IPS-18c (cell line): ENCODE measurements around the gene CXCR4.

Source experiments
- H3K4me3 ChIP-seq: 2 replicates; pipeline ENCODE4 v1.7.0; 2013; ENCODE audit warnings: low read depth, mild to moderate bottlenecking, low read length, moderate library complexity; ENCODE audit not compliant: insufficient read depth
- H3K9me3 ChIP-seq: one replicate; pipeline ENCODE4 v1.6.1; 2013; ENCODE audit warnings: mild to moderate bottlenecking, low read length, moderate library complexity; ENCODE audit not compliant: control insufficient read depth, insufficient read depth

The CXCR4 gene

GRCh38 chr2:136117909-136118818 lies at the start of gene CXCR4:
Gene CXCR4 (minus strand): TSS chr2:136118149. CDS start chr2:136118060, 89 bp downstream.
- H3K4me3 ChIP-seq = peak within 1 kb of the TSS; percentile 60

GRCh38 chr2:136164280-136164776 lies 46.4 kb upstream of the CXCR4 start:
- no peak overlapping the region for H3K4me3 ChIP-seq
- no peaks in the 10 kb centered on the region for H3K9me3 ChIP-seq

More at GRCh38 chr2:136117909-136118818, at the start of gene CXCR4:
- no peaks in the 10 kb centered on the region for H3K9me3 ChIP-seq

- no peak overlapping the region for H3K4me3 ChIP-seq
Observed at GRCh38 chr2:136162438-136162837, 44.5 kb upstream of the CXCR4 start.

GRCh38 chr2:136156411-136156810 lies 38.5 kb upstream of the CXCR4 start:
- no peak overlapping the region for H3K4me3 ChIP-seq
- H3K9me3 ChIP-seq = no peaks in the 10 kb centered on the region

More at GRCh38 chr2:136162438-136162837, 44.5 kb upstream of the CXCR4 start:
- no peaks in the 10 kb centered on the region for H3K9me3 ChIP-seq

GRCh38 chr2:136154384-136154783 lies 36.4 kb upstream of the CXCR4 start:
- Histone ChIP-seq H3K9me3 (no peaks in the 10 kb centered on the region), H3K4me3 (no peak overlapping the region)

- no peaks in the 10 kb centered on the region for H3K9me3 ChIP-seq
- no peak overlapping the region for H3K4me3 ChIP-seq
Observed at GRCh38 chr2:136151021-136151971, 33.3 kb upstream of the CXCR4 start.

GRCh38 chr2:136149011-136149410 lies 31.1 kb upstream of the CXCR4 start:
- no peaks in the 10 kb centered on the region for H3K9me3 ChIP-seq

GRCh38 chr2:136146564-136146963 lies 28.6 kb upstream of the CXCR4 start:
- no peak overlapping the region for H3K4me3 ChIP-seq
- H3K9me3 ChIP-seq = no peaks in the 10 kb centered on the region

More at GRCh38 chr2:136149011-136149410, 31.1 kb upstream of the CXCR4 start:
- H3K4me3 ChIP-seq = no peak overlapping the region

- H3K4me3 ChIP-seq = no peak overlapping the region
- H3K9me3 ChIP-seq = no peaks in the 10 kb centered on the region
Observed at GRCh38 chr2:136143603-136144451, 25.9 kb upstream of the CXCR4 start.

- Histone ChIP-seq H3K4me3 (no peak overlapping the region), H3K9me3 (no peaks in the 10 kb centered on the region)
Observed at GRCh38 chr2:136141510-136142149, 23.7 kb upstream of the CXCR4 start.

GRCh38 chr2:136139631-136140030 lies 21.7 kb upstream of the CXCR4 start:
- Histone ChIP-seq H3K4me3 (no peak overlapping the region), H3K9me3 (no peaks in the 10 kb centered on the region)

- Histone ChIP-seq H3K4me3 (no peak overlapping the region), H3K9me3 (peaks cover 2% of the 10 kb centered on the region)
Observed at GRCh38 chr2:136137982-136138381, 20.0 kb upstream of the CXCR4 start.

- H3K9me3 ChIP-seq = peaks cover 2% of the 10 kb centered on the region
Observed at GRCh38 chr2:136136931-136137330, 19.0 kb upstream of the CXCR4 start.

GRCh38 chr2:136135921-136136906 lies 18.3 kb upstream of the CXCR4 start:
- Histone ChIP-seq H3K9me3 (peaks cover 2% of the 10 kb centered on the region), H3K4me3 (no peak overlapping the region)

More at GRCh38 chr2:136136931-136137330, 19.0 kb upstream of the CXCR4 start:
- no peak overlapping the region for H3K4me3 ChIP-seq

GRCh38 chr2:136135462-136135861 lies 17.5 kb upstream of the CXCR4 start:
- Histone ChIP-seq H3K4me3 (no peak overlapping the region), H3K9me3 (peaks cover 2% of the 10 kb centered on the region)
